Activated T-cell treated with anti-CD3 and anti-CD28 coated beads for 48 hours (primary cell): Measurements from ENCODE around the gene ATP2A1.
"Not testable (repeated sequence)": the region's sequence is repeated elsewhere in the genome, so short reads cannot be mapped to it uniquely, and the experiment has no call there.

Source experiments
- DNase-seq: peaks from one replicate; pipeline ENCODE4 v3.0.0-alpha.2; 2020; ENCODE audit warnings: low read depth

The ATP2A1 gene

GRCh38 chr16:28882551-28883160 is 4.4 kb downstream of the ATP2A1 start:
- no peak for DNase-seq

DNA sequence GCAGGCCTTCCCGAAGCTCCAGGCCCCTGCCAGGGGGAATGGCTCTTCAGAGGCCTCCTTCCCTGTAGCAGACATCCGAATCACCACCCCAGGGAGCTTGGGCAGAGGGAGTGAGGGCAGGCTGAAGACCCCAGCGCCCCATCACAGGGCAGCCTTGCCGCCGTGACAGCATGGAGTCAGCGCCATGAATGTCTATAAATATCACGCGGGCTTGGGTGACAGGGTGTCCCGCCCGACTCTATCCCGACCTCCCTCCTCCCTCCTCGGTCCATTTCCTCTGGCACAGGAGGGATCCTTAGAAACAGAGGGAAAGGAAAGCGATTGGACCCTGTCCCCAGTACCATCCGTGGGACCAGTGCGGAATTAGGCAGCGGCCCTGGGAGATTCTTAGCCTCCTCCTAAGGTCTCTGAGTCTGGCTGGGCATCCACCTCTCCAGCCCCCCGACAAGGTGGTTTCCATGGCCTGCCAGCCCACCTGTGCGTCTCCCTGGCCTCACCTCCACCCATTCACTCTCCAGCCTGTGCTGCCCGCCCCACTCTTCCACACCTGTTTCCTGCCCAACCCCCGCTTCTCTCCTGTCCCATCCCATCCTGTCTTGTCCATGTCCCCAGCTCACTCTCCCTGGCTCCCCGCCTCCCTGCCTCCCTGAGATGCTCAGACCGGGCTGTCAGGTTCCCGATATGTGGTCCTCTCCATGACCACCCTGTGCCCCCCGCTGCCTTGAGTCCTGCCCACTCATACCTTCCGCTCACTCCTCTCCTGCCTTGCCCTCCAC is 5.1 kb downstream of the ATP2A1 start:
- no peak for DNase-seq

- DNase-seq, result no peak
Measured at GRCh38 chr16:28884045-28884444, 5.8 kb downstream of the ATP2A1 start.

GRCh38 chr16:28886945-28887344 is 8.7 kb downstream of the ATP2A1 start:
- DNase-seq, result no peak

DNA sequence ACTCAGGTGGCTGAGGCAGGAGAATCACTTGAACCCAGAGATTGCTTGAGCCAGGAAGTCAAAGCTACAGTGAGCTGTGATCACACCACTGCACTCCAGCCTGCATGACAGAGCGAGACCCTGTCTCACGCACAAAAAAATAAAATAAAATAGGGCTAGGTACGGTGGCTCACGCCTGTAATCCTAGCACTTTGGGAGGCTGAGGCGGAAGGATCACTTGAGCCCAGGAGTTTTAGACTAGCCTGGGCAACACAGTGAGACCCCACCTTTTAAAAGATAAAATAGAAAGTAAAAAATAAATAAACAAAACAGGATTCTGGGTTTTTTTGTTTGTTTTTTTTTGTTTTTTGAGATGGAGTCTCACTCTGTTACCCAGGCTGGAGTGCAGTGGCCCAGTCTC is 12.1 kb downstream of the ATP2A1 start:
- not testable (repeated sequence) for DNase-seq

GRCh38 chr16:28891964-28892890 is 13.9 kb downstream of the ATP2A1 start:
- no peak for DNase-seq

GRCh38 chr16:28893291-28893690 is 15.0 kb downstream of the ATP2A1 start:
- no peak for DNase-seq

DNA sequence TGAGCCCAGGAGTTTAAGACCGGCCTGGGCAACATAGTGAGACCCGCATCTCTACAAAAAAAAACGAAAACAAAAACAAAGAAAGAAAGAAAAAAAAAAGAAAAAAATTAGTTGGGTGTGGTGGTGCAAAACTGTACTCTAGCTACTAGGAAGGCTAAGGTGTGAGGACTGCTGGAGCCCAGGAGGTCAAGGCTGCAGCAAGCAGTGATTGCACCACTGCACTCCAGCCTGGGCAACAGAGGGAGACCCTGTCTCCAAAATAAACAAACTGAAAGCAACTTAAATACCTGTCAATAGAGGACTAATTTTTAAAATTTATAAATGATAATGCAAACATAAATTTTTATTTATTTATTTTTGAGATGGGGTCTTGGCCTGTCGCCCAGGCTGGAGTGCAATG is 17.3 kb downstream of the ATP2A1 start:
- DNase-seq, result no peak

- DNase-seq, result no peak
Measured at GRCh38 chr16:28897826-28898225, 19.5 kb downstream of the ATP2A1 start.

DNA sequence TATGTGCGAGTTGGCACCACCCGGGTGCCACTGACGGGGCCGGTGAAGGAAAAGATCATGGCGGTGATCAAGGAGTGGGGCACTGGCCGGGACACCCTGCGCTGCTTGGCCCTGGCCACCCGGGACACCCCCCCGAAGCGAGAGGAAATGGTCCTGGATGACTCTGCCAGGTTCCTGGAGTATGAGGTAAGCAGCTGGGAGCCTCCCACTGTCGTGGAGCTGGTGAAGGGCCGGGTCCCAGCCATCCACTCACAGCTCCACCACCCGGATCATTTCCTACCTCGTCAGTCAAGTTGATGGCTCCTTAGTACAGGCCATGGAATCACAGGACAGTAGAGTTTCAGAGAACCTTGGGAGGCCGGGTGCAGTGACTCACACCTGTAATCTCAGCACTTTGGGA is 20.0 kb downstream of the ATP2A1 start:
- DNase-seq, result no peak

GRCh38 chr16:28898942-28899341 is 20.7 kb downstream of the ATP2A1 start:
- no peak for DNase-seq

- DNase-seq, result no peak
Measured at GRCh38 chr16:28899882-28900590, 21.7 kb downstream of the ATP2A1 start.

- DNase-seq, result no peak
Measured at GRCh38 chr16:28900601-28901000, 22.3 kb downstream of the ATP2A1 start.

DNA sequence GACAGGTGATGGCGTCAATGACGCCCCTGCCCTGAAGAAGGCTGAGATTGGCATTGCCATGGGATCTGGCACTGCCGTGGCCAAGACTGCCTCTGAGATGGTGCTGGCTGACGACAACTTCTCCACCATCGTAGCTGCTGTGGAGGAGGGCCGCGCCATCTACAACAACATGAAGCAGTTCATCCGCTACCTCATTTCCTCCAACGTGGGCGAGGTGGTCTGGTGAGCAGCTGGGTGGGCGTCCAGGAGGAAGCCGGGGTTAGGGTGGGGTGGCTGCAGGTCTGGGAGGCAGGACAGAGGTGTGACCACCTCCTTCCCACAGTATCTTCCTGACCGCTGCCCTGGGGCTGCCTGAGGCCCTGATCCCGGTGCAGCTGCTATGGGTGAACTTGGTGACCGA is 23.6 kb downstream of the ATP2A1 start:
- DNase-seq, result no peak

GRCh38 chr16:28902909-28903308 is 24.6 kb downstream of the ATP2A1 start:
- no peak for DNase-seq

- no peak for DNase-seq
Measured at GRCh38 chr16:28903344-28904042, 25.2 kb downstream of the ATP2A1 start.

GRCh38 chr16:28904363-28904762 is 26.1 kb downstream of the ATP2A1 start:
- no peak for DNase-seq

GRCh38 chr16:28904828-28905227 is 26.5 kb downstream of the ATP2A1 start:
- DNase-seq, result no peak

GRCh38 chr16:28905229-28905754 is 27.0 kb downstream of the ATP2A1 start:
- DNase-seq, result no peak

- DNase-seq, result no peak
Measured at GRCh38 chr16:28905800-28906372, 27.6 kb downstream of the ATP2A1 start.
